Common myeloid progenitor, CD34-positive (primary cell): ENCODE measurements around the gene RAB44.

Experiments
- CTCF ChIA-PET: fragments of 350-600 bp; sonication (Branson Sonifier 250); formaldehyde crosslinking; loops from one replicate; lab custom pipeline; 2021; ENCODE audit warnings: antibody characterized with exemption; lab: Charles Lee
- POLR2A ChIA-PET: fragments of 350-600 bp; sonication (Branson Sonifier 250); formaldehyde crosslinking; loops from one replicate; lab custom pipeline; 2021; ENCODE audit warnings: antibody characterized with exemption; lab: Charles Lee
- DNase-seq, 3 donors: peaks; one replicate each; pipeline versions ENCODE4 v3.0.0 to v3.0.0-alpha.2; 2013
- H3K27ac ChIP-seq, 2 experiments: 1 replicate in 1 of 2; 2 replicates in 1 of 2; pipeline ENCODE4 v1.7.0; 2013; ENCODE audit warnings: inconsistent platforms in 2 of 2, low read length in 2 of 2, mild to moderate bottlenecking in 2 of 2, low read depth in 1 of 2, moderate library complexity in 1 of 2; ENCODE audit not compliant: severe bottlenecking in 2 of 2, insufficient read depth in 1 of 2, poor library complexity in 1 of 2
- H3K27me3 ChIP-seq, 5 experiments: replicated peaks in 2 of 5; 1 replicate in 3 of 5; 2 replicates in 2 of 5; pipeline versions ENCODE4 v1.6.1 to v1.7.0; 2013; ENCODE audit warnings: low read length in 4 of 5, mild to moderate bottlenecking in 2 of 5, moderate library complexity in 2 of 5, inconsistent platforms in 1 of 5; ENCODE audit not compliant: insufficient read depth in 5 of 5, control insufficient read depth in 4 of 5
- H3K36me3 ChIP-seq, 4 experiments: 1 replicate in 2 of 4; 2 replicates in 2 of 4; pipeline versions ENCODE4 v1.6.1 to v1.7.0; 2013; ENCODE audit warnings: low read length in 3 of 4, control low read depth in 1 of 4, mild to moderate bottlenecking in 1 of 4; ENCODE audit not compliant: control insufficient read depth in 4 of 4, insufficient read depth in 4 of 4
- H3K4me1 ChIP-seq, 4 experiments: 1 replicate in 3 of 4; 2 replicates in 1 of 4; pipeline versions ENCODE4 v1.6.1 to v1.7.1; 2013; ENCODE audit warnings: low read length in 3 of 4, mild to moderate bottlenecking in 3 of 4, control low read depth in 1 of 4, inconsistent platforms in 1 of 4, moderate library complexity in 1 of 4; ENCODE audit not compliant: control insufficient read depth in 4 of 4, insufficient read depth in 4 of 4; ENCODE audit errors: control extremely low read depth in 1 of 4
- H3K4me3 ChIP-seq, 7 experiments: 1 replicate in 4 of 7; 2 replicates in 3 of 7; pipeline versions ENCODE4 v1.5.1 to v1.7.0; 2013; ENCODE audit warnings: mild to moderate bottlenecking in 7 of 7, low read length in 6 of 7, moderate library complexity in 6 of 7, inconsistent platforms in 2 of 7, low read depth in 2 of 7, control low read depth in 1 of 7; ENCODE audit not compliant: insufficient read depth in 4 of 7, control insufficient read depth in 1 of 7; ENCODE audit errors: extremely low read depth in 1 of 7
- H3K9me3 ChIP-seq, 5 experiments: 1 replicate in 4 of 5; 2 replicates in 1 of 5; pipeline versions ENCODE4 v1.6.1 to v1.7.1; 2013; ENCODE audit warnings: low read length in 4 of 5, mild to moderate bottlenecking in 2 of 5, inconsistent platforms in 1 of 5, low read depth in 1 of 5, moderate library complexity in 1 of 5; ENCODE audit not compliant: control insufficient read depth in 4 of 5, insufficient read depth in 2 of 5; ENCODE audit errors: control extremely low read depth in 1 of 5
- WGBS: methylation state at CpG from one replicate; pipeline ENCODE4 v1.1.5; 2013; ENCODE audit not compliant: insufficient coverage; 5-methylcytosine and 5-hydroxymethylcytosine counted together

Gene RAB44

DNA sequence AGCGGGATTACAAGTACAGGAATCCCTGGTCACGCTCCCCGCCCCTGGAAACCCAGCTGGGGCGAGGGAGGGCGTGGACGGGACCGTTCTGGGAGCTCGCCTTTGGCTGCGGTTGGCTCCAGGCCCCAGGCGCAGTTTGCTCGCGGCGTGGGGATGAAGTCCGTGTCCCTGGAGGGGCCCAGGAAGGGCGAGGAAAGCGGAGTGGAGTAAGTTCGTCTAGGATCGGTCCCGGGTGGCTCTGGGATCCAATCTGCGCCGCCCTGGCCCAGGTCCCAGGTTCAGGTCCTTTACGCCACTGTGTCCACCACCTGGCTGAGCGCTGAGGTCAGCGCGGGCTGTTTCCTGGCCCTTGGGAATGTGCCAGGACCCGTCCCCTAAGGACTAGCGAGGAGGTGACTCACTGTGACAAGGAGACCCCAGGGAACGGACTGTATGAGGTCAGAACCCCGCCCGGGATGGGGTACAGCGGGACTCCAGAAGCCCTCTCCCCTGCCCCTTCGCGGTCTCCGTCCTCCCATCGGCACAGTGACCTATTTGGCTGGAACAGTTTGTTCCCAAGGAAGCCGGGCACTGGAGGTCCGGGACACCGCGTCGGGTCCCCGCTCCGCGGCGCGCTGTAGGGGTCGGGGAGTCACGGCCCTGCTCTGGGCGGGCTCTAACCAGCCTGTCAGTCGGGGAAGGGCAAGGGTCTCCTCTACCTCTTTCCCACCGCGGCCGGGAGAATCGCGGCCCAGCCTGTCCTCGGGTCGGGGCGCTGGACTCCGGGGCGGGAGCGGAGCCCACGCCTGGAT, 18.4 kb upstream of the RAB44 start:
- Histone ChIP-seq H3K27ac (peak overlapping the region in 1 of 2 experiments; percentile 49), H3K9me3 (no peaks in the 10 kb centered on the region), H3K27me3 (peaks cover 0 to 32% (median 0%) of the 10 kb centered on the region in 5 experiments), H3K4me1 (peaks cover 11 to 71% (median 48%) of the 10 kb centered on the region in 4 experiments), H3K36me3 (peaks cover 0 to 2% (median 0%) of the 10 kb centered on the region in 4 experiments), H3K4me3 (peak overlapping the region; percentile 23 to 87 (median 76))
- ChIA-PET CTCF (interaction anchor here (0.6 to 2.2 kb wide), 9 partner anchors 9 to 87 kb away, joined by 3 to 10 read pairs (median 4); no protein-coding TSS in a partner anchor), POLR2A (interaction anchor here (0.7 to 1.4 kb wide), 2 partner anchors 10 to 27 kb away, joined by 3 to 4 read pairs; no protein-coding TSS in a partner anchor)
- DNase-seq = peak in 1 of 3 donors; percentile 50
- under 1% methylated on average over 43 of the region's 61 CpGs for WGBS

DNA sequence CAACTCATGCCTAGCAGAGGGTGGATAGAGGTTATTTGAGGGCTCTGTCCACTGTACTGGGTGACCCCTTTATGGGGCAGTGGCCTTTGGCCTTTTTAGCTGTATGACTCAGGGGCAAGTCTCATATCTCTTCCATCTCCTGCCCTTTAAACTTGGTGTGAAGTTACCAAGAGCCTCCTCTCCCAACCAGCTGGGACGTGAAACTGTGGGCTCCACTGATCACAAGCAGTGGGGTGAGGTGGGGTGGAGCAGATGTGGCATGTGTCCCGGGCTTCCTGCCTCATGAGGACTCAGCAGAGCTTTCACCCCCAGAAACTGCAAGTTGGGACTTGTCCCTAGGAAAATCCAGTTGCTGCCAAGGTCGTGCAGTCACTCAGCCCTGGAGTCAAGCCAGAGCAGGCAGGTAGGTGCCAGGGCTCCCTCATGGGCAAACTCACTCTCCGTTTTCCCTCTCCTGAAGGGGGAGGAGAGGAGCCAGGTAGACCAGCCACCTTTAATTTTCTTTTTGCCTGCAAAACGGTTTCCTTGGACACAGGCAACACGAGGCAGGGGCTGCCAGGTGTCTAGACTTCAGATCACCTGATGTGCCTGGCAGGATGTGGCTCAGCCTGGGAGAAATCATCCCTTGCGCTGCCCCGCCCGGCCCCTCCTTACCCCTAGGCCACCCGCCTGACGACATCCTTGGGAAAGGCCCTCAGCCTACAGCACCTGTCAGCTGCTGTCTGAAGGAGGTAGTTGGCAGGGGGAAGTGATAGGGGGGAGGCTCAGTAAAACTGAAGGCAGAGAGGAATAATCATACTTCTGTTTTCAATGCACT, 15.1 kb upstream of the RAB44 start:
- WGBS = 61% methylated on average over 2 of the region's 11 CpGs
- Histone ChIP-seq H3K9me3 (no peaks in the 10 kb centered on the region), H3K27ac (peak overlapping the region in 1 of 2 experiments; percentile 31), H3K36me3 (peaks cover 0 to 10% (median 0%) of the 10 kb centered on the region in 4 experiments), H3K4me1 (peaks cover 11 to 68% (median 58%) of the 10 kb centered on the region in 4 experiments), H3K27me3 (peaks cover 0 to 21% (median 0%) of the 10 kb centered on the region in 5 experiments), H3K4me3 (no peak overlapping the region)
- POLR2A ChIA-PET = interaction anchor here (0.6 kb wide), 1 partner anchor 153 kb away, joined by 3 read pairs; no protein-coding TSS in a partner anchor
- CTCF ChIA-PET = interaction anchor here (0.6 to 6.4 kb wide), 11 partner anchors 10 to 85 kb away, joined by 3 to 29 read pairs (median 4); no protein-coding TSS in a partner anchor
- DNase-seq = peak; percentile 61 to 93 (median 92)

DNA sequence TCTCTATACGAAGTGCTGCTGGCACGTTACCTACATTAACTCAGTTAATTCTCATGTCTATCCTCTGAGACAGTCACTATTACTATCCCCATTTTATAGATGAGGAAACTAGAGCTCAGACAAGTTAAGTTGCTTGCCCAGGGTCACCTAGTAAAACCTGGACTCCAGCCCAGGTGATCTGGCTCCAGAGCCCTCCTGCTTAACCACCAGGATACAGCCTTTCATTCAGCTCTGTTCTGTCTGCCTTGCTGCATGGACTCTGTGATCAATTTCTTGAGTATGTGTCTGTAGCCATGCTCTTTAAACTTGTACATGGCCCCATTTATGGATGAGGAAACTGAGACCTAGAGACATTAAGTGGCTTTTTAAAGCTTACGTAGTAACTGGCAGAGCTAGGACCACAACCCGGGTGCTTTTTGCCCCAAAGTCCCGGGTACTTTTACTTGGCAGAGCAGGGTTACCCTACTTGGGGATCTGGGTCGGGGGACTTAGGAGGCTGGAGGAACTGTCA, 14.4 kb upstream of the RAB44 start:
- 76% methylated on average over 6 of the region's 6 CpGs for WGBS
- Histone ChIP-seq H3K4me1 (peaks cover 11 to 62% (median 52%) of the 10 kb centered on the region in 4 experiments), H3K4me3 (no peak overlapping the region), H3K27me3 (peaks cover 0 to 16% (median 0%) of the 10 kb centered on the region in 5 experiments), H3K36me3 (peaks cover 0 to 10% (median 0%) of the 10 kb centered on the region in 4 experiments), H3K27ac (peak overlapping the region in 1 of 2 experiments; percentile 23), H3K9me3 (no peaks in the 10 kb centered on the region)
- ChIA-PET POLR2A (interaction anchor here (0.5 kb wide), 1 partner anchor 54 kb away, joined by 3 read pairs; no protein-coding TSS in a partner anchor), CTCF (interaction anchor here (0.6 to 6.4 kb wide), 6 partner anchors 9 to 77 kb away, joined by 3 to 29 read pairs (median 4); no protein-coding TSS in a partner anchor)
- DNase-seq = no peak

DNA sequence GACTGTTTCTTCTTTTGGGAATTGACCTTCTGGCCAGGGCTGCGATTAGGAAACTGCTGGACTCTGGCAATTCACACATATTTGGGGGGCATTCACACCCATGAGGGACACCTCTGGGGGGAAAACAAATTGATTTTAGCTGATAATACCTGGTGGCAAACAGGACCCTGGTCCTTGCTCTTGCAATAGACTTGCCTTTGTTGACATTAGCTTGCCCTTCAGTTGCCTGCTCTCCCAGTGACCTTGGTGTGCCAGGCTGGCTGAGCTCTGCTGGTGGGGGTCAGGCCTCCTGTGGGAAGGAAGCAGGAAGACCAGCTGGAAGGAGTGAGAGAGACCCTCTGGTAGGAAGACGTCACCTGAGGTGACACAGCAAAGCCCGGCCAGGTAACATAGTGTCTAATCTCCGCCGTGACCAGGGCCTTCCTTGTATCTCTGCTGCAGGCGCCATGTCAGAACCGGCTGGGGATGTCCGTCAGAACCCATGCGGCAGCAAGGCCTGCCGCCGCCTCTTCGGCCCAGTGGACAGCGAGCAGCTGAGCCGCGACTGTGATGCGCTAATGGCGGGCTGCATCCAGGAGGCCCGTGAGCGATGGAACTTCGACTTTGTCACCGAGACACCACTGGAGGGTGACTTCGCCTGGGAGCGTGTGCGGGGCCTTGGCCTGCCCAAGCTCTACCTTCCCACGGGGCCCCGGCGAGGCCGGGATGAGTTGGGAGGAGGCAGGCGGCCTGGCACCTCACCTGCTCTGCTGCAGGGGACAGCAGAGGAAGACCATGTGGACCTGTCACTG, 13.8 kb upstream of the RAB44 start:
- WGBS = over 99% methylated on average over 25 of the region's 29 CpGs
- Histone ChIP-seq H3K36me3 (peaks cover 0 to 10% (median 0%) of the 10 kb centered on the region in 4 experiments), H3K4me1 (peaks cover 11 to 55% (median 46%) of the 10 kb centered on the region in 4 experiments), H3K9me3 (no peaks in the 10 kb centered on the region), H3K4me3 (no peak overlapping the region), H3K27me3 (peaks cover 0 to 13% (median 0%) of the 10 kb centered on the region in 5 experiments), H3K27ac (no peak overlapping the region)
- POLR2A ChIA-PET = interaction anchor here (0.5 kb wide), 1 partner anchor 55 kb away, joined by 3 read pairs; no protein-coding TSS in a partner anchor
- no peak for DNase-seq
- CTCF ChIA-PET = interaction anchor here (0.6 to 6.4 kb wide), 6 partner anchors 9 to 76 kb away, joined by 3 to 29 read pairs (median 4); no protein-coding TSS in a partner anchor

DNA sequence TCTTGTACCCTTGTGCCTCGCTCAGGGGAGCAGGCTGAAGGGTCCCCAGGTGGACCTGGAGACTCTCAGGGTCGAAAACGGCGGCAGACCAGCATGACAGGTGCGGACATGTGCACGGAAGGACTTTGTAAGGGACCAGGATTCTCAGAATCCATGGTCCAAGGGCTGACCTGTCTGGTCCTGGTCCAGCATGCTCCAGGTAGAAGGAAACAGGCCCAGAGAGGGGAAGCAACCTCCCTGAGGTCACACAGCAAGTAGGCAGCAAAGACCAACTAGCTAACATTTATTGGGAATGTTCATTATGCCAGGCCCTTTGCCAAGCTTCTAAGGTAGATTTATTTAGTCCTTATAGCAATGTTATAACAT, 13.2 kb upstream of the RAB44 start:
- Histone ChIP-seq H3K4me1 (peaks cover 11 to 49% (median 40%) of the 10 kb centered on the region in 4 experiments), H3K27ac (no peak overlapping the region)
- whole genome bisulfite sequencing = 86% methylated on average over 5 of the region's 6 CpGs

More for the DNA sequence above, 13.2 kb upstream of the RAB44 start:
- H3K4me3 ChIP-seq = no peak overlapping the region
- ChIA-PET POLR2A (interaction anchor here (1.5 kb wide), 1 partner anchor 11 kb away, joined by 3 read pairs; no protein-coding TSS in a partner anchor), CTCF (interaction anchor here (1.0 to 6.4 kb wide), 3 partner anchors 69 to 75 kb away, joined by 3 to 29 read pairs (median 5); no protein-coding TSS in a partner anchor)
- H3K9me3 ChIP-seq = no peaks in the 10 kb centered on the region
- peaks cover 0 to 10% (median 0%) of the 10 kb centered on the region in 4 experiments for H3K36me3 ChIP-seq
- no peak for DNase-seq
- H3K27me3 ChIP-seq = peaks cover 0 to 7% (median 0%) of the 10 kb centered on the region in 5 experiments
